Karpas-422 (cell line): ENCODE measurements around the gene P2RX4. TPM values are rescaled to one million over a fixed set of nuclear protein-coding genes. Genes with fewer than 3 reads are reported as not detected.
"Not testable (repeated sequence)": the region's sequence is repeated elsewhere in the genome, so short reads cannot be mapped to it uniquely, and the experiment has no call there.

ENCODE experiments used
- DNase-seq: peaks from one replicate; pipeline ENCODE4 v3.0.0-alpha.2; 2015
- H2AFZ ChIP-seq: fragments of 200-600 bp; sonication (generic); 2 replicates; pipeline ENCODE4 v1.6.1; 2014; ENCODE audit warnings: antibody characterized with exemption, low read length, mixed read lengths
- H3K27ac ChIP-seq: fragments of 200-600 bp; sonication (generic); 2 replicates; pipeline ENCODE4 v1.5.1; 2014; ENCODE audit warnings: mild to moderate bottlenecking, low read length, moderate library complexity
- H3K27me3 ChIP-seq: fragments of 200-600 bp; sonication (generic); 2 replicates; pipeline ENCODE4 v1.6.1; 2014; ENCODE audit warnings: low read length, mixed read lengths
- H3K36me3 ChIP-seq: fragments of 200-600 bp; sonication (generic); 2 replicates; pipeline ENCODE4 v1.6.1; 2014; ENCODE audit warnings: low read length, mixed read lengths; ENCODE audit not compliant: insufficient read depth
- H3K4me1 ChIP-seq: fragments of 200-600 bp; sonication (generic); 2 replicates; pipeline ENCODE4 v1.6.1; 2014; ENCODE audit warnings: mild to moderate bottlenecking, low read length, mixed read lengths
- H3K4me2 ChIP-seq: fragments of 200-600 bp; sonication (generic); 2 replicates; pipeline ENCODE4 v1.6.1; 2014; ENCODE audit warnings: low read length, low read depth, mild to moderate bottlenecking; ENCODE audit not compliant: poor library complexity, severe bottlenecking
- H3K4me3 ChIP-seq: fragments of 200-600 bp; sonication (generic); 2 replicates; pipeline ENCODE4 v1.5.1; 2014; ENCODE audit warnings: mild to moderate bottlenecking, antibody characterized with exemption, low read length, mixed read lengths
- H3K79me2 ChIP-seq: fragments of 200-600 bp; sonication (generic); 2 replicates; pipeline ENCODE4 v1.6.1; 2014; ENCODE audit warnings: mild to moderate bottlenecking, low read length, mixed read lengths
- H3K9ac ChIP-seq: fragments of 200-600 bp; sonication (generic); 2 replicates; pipeline ENCODE4 v1.6.0; 2014; ENCODE audit warnings: low read length
- H3K9me2 ChIP-seq: fragments of 200-600 bp; sonication (generic), shearing (Covaris generic); replicated peaks from 2 replicates; pipeline ENCODE4 v1.6.0; 2014; ENCODE audit warnings: mild to moderate bottlenecking, low read length, moderate library complexity; ENCODE audit not compliant: insufficient read depth
- H3K9me3 ChIP-seq: fragments of 300-700, 200-600 bp; sonication (generic); 2 replicates; pipeline ENCODE4 v1.6.1; 2014; ENCODE audit warnings: low read length, mixed read lengths
- H4K20me1 ChIP-seq: fragments of 200-600 bp; sonication (generic); 2 replicates; pipeline ENCODE4 v1.6.1; 2014; ENCODE audit warnings: mild to moderate bottlenecking, antibody characterized with exemption, low read length, low read depth; ENCODE audit not compliant: insufficient read depth
- total RNA-seq: library from RNA; depleted of rRNA; stranded (reverse); fragments of >200 nt; shearing (Covaris generic); gene quantifications from 2 replicates; pipeline ENCODE4 v1.2.3, GENCODE V29; 2014; ENCODE audit warnings: low replicate concordance; rRNA removed

P2RX4 gene
- total RNA-seq = 18.3 and 18.4 TPM in 2 replicates

GRCh38 chr12:121209624-121210572, at the start of gene P2RX4:
TSS of gene P2RX4 (plus strand) at chr12:121210129. CDS start at chr12:121210165, 36 bp downstream.
- H3K4me1 ChIP-seq = peaks cover 10% of the 10 kb centered on the region
- peak within 1 kb of the TSS; percentile 99 for H3K4me3 ChIP-seq
- DNase-seq = peak; percentile 93
- H3K9ac ChIP-seq = peak within 1 kb of the TSS; percentile 98
- no peaks in the 10 kb centered on the region for H3K9me2 ChIP-seq
- H4K20me1 ChIP-seq = no peaks in the 10 kb centered on the region
- no peaks in the 10 kb centered on the region for H3K27me3 ChIP-seq
- no peaks in the 10 kb centered on the region for H3K36me3 ChIP-seq
- peak within 1 kb of the TSS; percentile 93 for H3K4me2 ChIP-seq
- H3K9me3 ChIP-seq = no peaks in the 10 kb centered on the region
- H2AFZ ChIP-seq = peak within 1 kb of the TSS; percentile 97
- peaks cover 15% of the 10 kb centered on the region for H3K79me2 ChIP-seq
- peak within 1 kb of the TSS; percentile 42; the same call in 1 of the 2 replicates for H3K27ac ChIP-seq

GRCh38 chr12:121162384-121162783, 47.5 kb upstream of the P2RX4 start:
- H3K36me3 ChIP-seq = no peaks in the 10 kb centered on the region
- no peaks in the 10 kb centered on the region for H3K9me2 ChIP-seq
- H3K9ac ChIP-seq = no peak overlapping the region
- no peaks in the 10 kb centered on the region for H3K4me1 ChIP-seq
- DNase-seq = no peak
- H4K20me1 ChIP-seq = no peaks in the 10 kb centered on the region
- H3K79me2 ChIP-seq = no peaks in the 10 kb centered on the region
- H3K9me3 ChIP-seq = peaks cover 4% of the 10 kb centered on the region; the same call in 1 of the 2 replicates
- H3K27ac ChIP-seq = no peak overlapping the region
- no peak overlapping the region for H3K4me3 ChIP-seq
- H3K27me3 ChIP-seq = 0 out of 2 replicates have a peak, but pooled peaks cover 3% of the 10 kb centered on the region
- H3K4me2 ChIP-seq = no peak overlapping the region
- no peak overlapping the region for H2AFZ ChIP-seq

GRCh38 chr12:121162985-121163384, 46.9 kb upstream of the P2RX4 start:
- Histone ChIP-seq H3K9me2 (no peaks in the 10 kb centered on the region), H3K9ac (no peak overlapping the region), H3K4me2 (no peak overlapping the region), H3K4me3 (no peak overlapping the region), H3K36me3 (no peaks in the 10 kb centered on the region), H3K9me3 (peaks cover 4% of the 10 kb centered on the region; the same call in 1 of the 2 replicates), H4K20me1 (no peaks in the 10 kb centered on the region), H3K79me2 (no peaks in the 10 kb centered on the region), H2AFZ (no peak overlapping the region), H3K27me3 (0 out of 2 replicates have a peak, but pooled peaks cover 3% of the 10 kb centered on the region), H3K4me1 (no peaks in the 10 kb centered on the region), H3K27ac (no peak overlapping the region)
- DNase-seq = no peak

- DNase-seq, H3K9me3 ChIP-seq, H3K4me1 ChIP-seq, H3K36me3 ChIP-seq, H3K9me2 ChIP-seq, H3K4me2 ChIP-seq, H4K20me1 ChIP-seq, H3K79me2 ChIP-seq, H3K27ac ChIP-seq, H2AFZ ChIP-seq, H3K9ac ChIP-seq, H3K27me3 ChIP-seq, H3K4me3 ChIP-seq: not testable (repeated sequence)
Measured at GRCh38 chr12:121164839-121165238, 45.1 kb upstream of the P2RX4 start.

- Histone ChIP-seq H3K4me1 (no peaks in the 10 kb centered on the region), H3K4me2 (no peak overlapping the region), H3K9ac (no peak overlapping the region), H4K20me1 (no peaks in the 10 kb centered on the region), H3K79me2 (no peaks in the 10 kb centered on the region), H3K27ac (no peak overlapping the region), H3K9me2 (no peaks in the 10 kb centered on the region), H3K9me3 (no peaks in the 10 kb centered on the region), H2AFZ (no peak overlapping the region), H3K4me3 (no peak overlapping the region), H3K27me3 (no peaks in the 10 kb centered on the region), H3K36me3 (no peaks in the 10 kb centered on the region)
- DNase-seq = no peak
Measured at GRCh38 chr12:121165316-121165715, 44.6 kb upstream of the P2RX4 start.

GRCh38 chr12:121166356-121166755, 43.6 kb upstream of the P2RX4 start:
- Histone ChIP-seq H3K79me2 (no peaks in the 10 kb centered on the region), H3K4me2 (no peak overlapping the region), H3K4me1 (no peaks in the 10 kb centered on the region), H3K9ac (no peak overlapping the region), H3K27me3 (no peaks in the 10 kb centered on the region), H3K9me3 (no peaks in the 10 kb centered on the region), H2AFZ (no peak overlapping the region), H3K36me3 (no peaks in the 10 kb centered on the region), H3K4me3 (no peak overlapping the region), H3K9me2 (no peaks in the 10 kb centered on the region), H4K20me1 (no peaks in the 10 kb centered on the region), H3K27ac (no peak overlapping the region)
- no peak for DNase-seq

GRCh38 chr12:121167232-121167820, 42.6 kb upstream of the P2RX4 start:
- Histone ChIP-seq H3K36me3 (no peaks in the 10 kb centered on the region), H3K4me2 (no peak overlapping the region), H3K4me3 (no peak overlapping the region), H3K4me1 (no peaks in the 10 kb centered on the region), H3K9me2 (no peaks in the 10 kb centered on the region), H3K27me3 (no peaks in the 10 kb centered on the region), H3K79me2 (no peaks in the 10 kb centered on the region), H2AFZ (no peak overlapping the region), H3K27ac (no peak overlapping the region), H3K9me3 (no peaks in the 10 kb centered on the region), H3K9ac (no peak overlapping the region), H4K20me1 (no peaks in the 10 kb centered on the region)
- DNase-seq = no peak

- H3K4me2 ChIP-seq = no peak overlapping the region
- H3K9me2 ChIP-seq = no peaks in the 10 kb centered on the region
- H4K20me1 ChIP-seq = no peaks in the 10 kb centered on the region
- H3K9ac ChIP-seq = no peak overlapping the region
- no peaks in the 10 kb centered on the region for H3K36me3 ChIP-seq
- no peak overlapping the region for H2AFZ ChIP-seq
- no peaks in the 10 kb centered on the region for H3K27me3 ChIP-seq
- no peaks in the 10 kb centered on the region for H3K4me1 ChIP-seq
- H3K9me3 ChIP-seq = no peaks in the 10 kb centered on the region
- no peak overlapping the region for H3K27ac ChIP-seq
- DNase-seq = no peak
- no peaks in the 10 kb centered on the region for H3K79me2 ChIP-seq
- H3K4me3 ChIP-seq = no peak overlapping the region
Measured at GRCh38 chr12:121167951-121168350, 42.0 kb upstream of the P2RX4 start.
